ENCODE results near the gene TLL2.

DNA sequence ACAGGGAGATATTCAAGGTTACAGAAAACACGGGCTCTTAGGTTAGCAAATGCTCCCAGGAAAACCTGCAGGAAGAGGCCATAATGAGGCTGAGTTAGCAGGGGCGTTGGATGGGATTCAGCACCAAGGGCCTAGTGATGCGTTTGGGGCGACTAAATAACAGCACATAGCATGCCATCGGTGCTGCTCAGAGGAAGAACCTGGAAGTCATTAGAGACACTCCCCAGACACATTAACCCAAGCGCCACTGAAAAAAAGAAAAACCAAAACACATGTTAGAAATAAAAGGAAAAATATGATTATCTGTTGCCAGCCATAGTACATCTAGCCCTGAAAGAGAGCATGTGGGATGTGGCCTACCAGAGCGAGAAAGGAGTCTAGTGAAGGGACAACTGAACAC is 126.1 kb downstream of the TLL2 start:
- TF ChIP-seq, protein P1, sequence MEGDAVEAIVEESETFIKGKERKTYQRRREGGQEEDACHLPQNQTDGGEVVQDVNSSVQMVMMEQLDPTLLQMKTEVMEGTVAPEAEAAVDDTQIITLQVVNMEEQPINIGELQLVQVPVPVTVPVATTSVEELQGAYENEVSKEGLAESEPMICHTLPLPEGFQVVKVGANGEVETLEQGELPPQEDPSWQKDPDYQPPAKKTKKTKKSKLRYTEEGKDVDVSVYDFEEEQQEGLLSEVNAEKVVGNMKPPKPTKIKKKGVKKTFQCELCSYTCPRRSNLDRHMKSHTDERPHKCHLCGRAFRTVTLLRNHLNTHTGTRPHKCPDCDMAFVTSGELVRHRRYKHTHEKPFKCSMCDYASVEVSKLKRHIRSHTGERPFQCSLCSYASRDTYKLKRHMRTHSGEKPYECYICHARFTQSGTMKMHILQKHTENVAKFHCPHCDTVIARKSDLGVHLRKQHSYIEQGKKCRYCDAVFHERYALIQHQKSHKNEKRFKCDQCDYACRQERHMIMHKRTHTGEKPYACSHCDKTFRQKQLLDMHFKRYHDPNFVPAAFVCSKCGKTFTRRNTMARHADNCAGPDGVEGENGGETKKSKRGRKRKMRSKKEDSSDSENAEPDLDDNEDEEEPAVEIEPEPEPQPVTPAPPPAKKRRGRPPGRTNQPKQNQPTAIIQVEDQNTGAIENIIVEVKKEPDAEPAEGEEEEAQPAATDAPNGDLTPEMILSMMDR (IDR thresholded peaks at IDR 0.05), result no peak
- no peak for TF ChIP-seq POLR2A (IDR thresholded peaks at IDR 0.05)

Data from esophagus squamous epithelium (tissue), 4 donors.